Measurements from ENCODE around the gene L3MBTL2.

- no peak for TF ChIP-seq EP300 (IDR thresholded peaks at IDR 0.05; ENCODE audit: borderline replicate concordance)
- no peak for TF ChIP-seq CREB1 (IDR thresholded peaks at IDR 0.05; ENCODE audit: low read depth)
- no peak for TF ChIP-seq ZBTB7A (IDR thresholded peaks at IDR 0.05; ENCODE audit: low read depth)
- no peak for TF ChIP-seq YY1 (IDR thresholded peaks at IDR 0.05; ENCODE audit: low read depth)
- TF ChIP-seq MAX (IDR thresholded peaks at IDR 0.05) = no peak
- TF ChIP-seq NFIC (IDR thresholded peaks at IDR 0.05) = no peak
Observed at GRCh38 chr22:41184679-41185078, 20.4 kb upstream of the L3MBTL2 start.
